Natural killer cell (primary cell): Measurements from ENCODE around the gene OR1I1. TPM values are rescaled to one million over a fixed set of nuclear protein-coding genes. Genes with fewer than 3 reads are reported as not detected.

Experiments used
- ATAC-seq, 3 donors: fragments of 150-1000 bp in 2 of 3; fragments of 200-7000 bp in 1 of 3; cut with Tn5 transposase; 1 replicate in 1 of 3; 2 replicates in 2 of 3; pipeline ENCODE4 v1.10.0; 2021; ENCODE audit warnings: mild to moderate bottlenecking in 2 of 3, moderate library complexity in 2 of 3
- DNase-seq, 2 donors: peaks; one replicate each; pipeline versions ENCODE4 v3.0.0 to v3.0.0-alpha.2; 2013 to 2021; ENCODE audit warnings: mixed read lengths in 1 of 2
- H3K27ac ChIP-seq: one replicate; pipeline ENCODE4 v1.5.1; 2013; ENCODE audit warnings: mild to moderate bottlenecking, low read length
- H3K27me3 ChIP-seq: one replicate; pipeline ENCODE4 v1.6.1; 2013; ENCODE audit warnings: low read length; ENCODE audit not compliant: control insufficient read depth, insufficient read depth
- H3K36me3 ChIP-seq: one replicate; pipeline ENCODE4 v1.6.1; 2013; ENCODE audit warnings: low read length; ENCODE audit not compliant: control insufficient read depth, insufficient read depth
- H3K4me1 ChIP-seq: one replicate; pipeline ENCODE4 v1.6.1; 2013; ENCODE audit warnings: low read length; ENCODE audit not compliant: control insufficient read depth, insufficient read depth
- H3K4me3 ChIP-seq: one replicate; pipeline ENCODE4 v1.5.1; 2013; ENCODE audit warnings: low read length
- H3K9me3 ChIP-seq: one replicate; pipeline ENCODE4 v1.6.1; 2013; ENCODE audit warnings: low read length; ENCODE audit not compliant: control insufficient read depth, insufficient read depth
- H3K27ac Mint-ChIP-seq, 2 donors: one replicate each; pipeline ENCODE4 v1.8.0; 2022; ENCODE audit warnings: mild to moderate bottlenecking in 2 of 2, mixed read lengths in 2 of 2, moderate library complexity in 1 of 2
- H3K27me3 Mint-ChIP-seq, 2 donors: one replicate each; pipeline ENCODE4 v1.8.0; 2022; ENCODE audit warnings: low read depth in 2 of 2, mixed read lengths in 2 of 2
- H3K36me3 Mint-ChIP-seq: one replicate; pipeline ENCODE4 v1.8.0; 2022; ENCODE audit warnings: mixed read lengths
- H3K4me1 Mint-ChIP-seq, 2 donors: one replicate each; pipeline ENCODE4 v1.8.0; 2022; ENCODE audit warnings: mixed read lengths in 2 of 2
- H3K4me3 Mint-ChIP-seq: one replicate; pipeline ENCODE4 v1.8.0; 2022; ENCODE audit warnings: mild to moderate bottlenecking, moderate library complexity, mixed read lengths
- H3K9me3 Mint-ChIP-seq, 2 donors: one replicate each; pipeline ENCODE4 v1.8.0; 2022; ENCODE audit warnings: mixed read lengths in 2 of 2
- WGBS: methylation state at CpG from one replicate; pipeline ENCODE4 v1.1.7; 2013; ENCODE audit warnings: missing lambda C conversion rate; ENCODE audit not compliant: insufficient coverage; 5-methylcytosine and 5-hydroxymethylcytosine counted together
- intact Hi-C: fragments of 100-400 bp; cut with micrococcal nuclease; formaldehyde crosslinking; loops from one replicate; pipeline ENCODE4 v1.14.2; 2022
- total RNA-seq, 4 donors: library from RNA; stranded (reverse); fragments of 120-200 nt in 1 of 4; gene quantifications; one replicate each; pipeline versions ENCODE4 v1.2.3 to v1.2.4, GENCODE V29; 2013 to 2022
- TF ChIP-seq, protein P1 (sequence below): fragments of 200-600 bp; IDR thresholded peaks from one replicate; pipeline ENCODE4 v1.8.0; 2022; ENCODE audit warnings: antibody characterized with exemption

Gene OR1I1
- total RNA-seq, 3 donors from 2014 or later (not counting 1 experiment from before 2014, with no cell fraction given): not detected

DNA sequence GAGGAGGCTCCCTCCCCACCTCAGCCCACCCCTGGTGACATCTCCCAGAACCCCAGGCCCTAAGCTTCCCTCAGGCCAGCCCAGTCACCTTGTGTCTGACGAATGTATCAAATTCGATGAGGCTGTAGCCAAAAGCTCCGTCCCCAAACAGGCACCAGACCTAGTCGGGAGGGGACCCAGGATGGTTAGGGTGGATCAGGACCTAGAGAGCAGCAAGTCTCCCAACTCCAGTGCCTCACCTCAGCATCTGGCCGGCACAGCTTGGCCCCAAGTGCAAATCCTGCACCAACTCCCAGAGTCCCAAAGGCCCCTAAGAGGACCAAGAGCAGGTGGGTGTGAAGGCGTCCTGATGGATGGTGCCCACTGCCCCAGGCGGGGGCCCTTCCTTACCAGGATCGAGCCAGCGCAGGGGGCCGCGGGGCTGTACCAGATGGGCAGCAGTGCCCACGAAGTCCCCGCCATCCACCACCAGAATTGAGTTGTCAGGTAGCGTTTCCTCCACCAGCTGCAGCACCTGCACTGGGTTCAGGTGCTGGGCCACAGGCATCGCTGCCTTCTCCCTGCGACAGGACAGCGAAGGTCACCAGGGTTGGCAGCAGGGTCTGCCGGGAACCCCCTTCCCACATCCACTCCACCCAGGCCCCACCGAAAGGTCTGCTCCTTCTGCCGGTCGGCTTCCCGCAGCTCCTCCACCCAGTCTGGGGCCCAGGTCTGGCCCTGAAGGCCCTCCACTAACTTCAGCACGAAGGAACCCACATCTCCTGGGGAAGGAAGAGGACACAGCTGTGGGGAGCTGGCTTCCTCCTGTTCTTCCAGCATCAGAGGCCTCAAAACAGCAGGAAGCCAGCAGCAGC lies 34.0 kb downstream of the OR1I1 start:
- Histone ChIP-seq H3K4me1 (no peaks in the 10 kb centered on the region), H3K4me3 (no peak overlapping the region), H3K36me3 (peaks cover 54% of the 10 kb centered on the region), H3K27ac (no peak overlapping the region), H3K9me3 (no peaks in the 10 kb centered on the region), H3K27me3 (no peaks in the 10 kb centered on the region)
- Mint-ChIP-seq H3K27ac (no peak overlapping the region), H3K4me1 (no peaks in the 10 kb centered on the region), H3K4me3 (no peak overlapping the region), H3K36me3 (no peaks in the 10 kb centered on the region), H3K27me3 (no peaks in the 10 kb centered on the region), H3K9me3 (no peaks in the 10 kb centered on the region)
- no peak for ATAC-seq
- intact Hi-C loops: no loop called here
- 70% methylated on average over 23 of the region's 23 CpGs for WGBS
- TF ChIP-seq, protein P1, sequence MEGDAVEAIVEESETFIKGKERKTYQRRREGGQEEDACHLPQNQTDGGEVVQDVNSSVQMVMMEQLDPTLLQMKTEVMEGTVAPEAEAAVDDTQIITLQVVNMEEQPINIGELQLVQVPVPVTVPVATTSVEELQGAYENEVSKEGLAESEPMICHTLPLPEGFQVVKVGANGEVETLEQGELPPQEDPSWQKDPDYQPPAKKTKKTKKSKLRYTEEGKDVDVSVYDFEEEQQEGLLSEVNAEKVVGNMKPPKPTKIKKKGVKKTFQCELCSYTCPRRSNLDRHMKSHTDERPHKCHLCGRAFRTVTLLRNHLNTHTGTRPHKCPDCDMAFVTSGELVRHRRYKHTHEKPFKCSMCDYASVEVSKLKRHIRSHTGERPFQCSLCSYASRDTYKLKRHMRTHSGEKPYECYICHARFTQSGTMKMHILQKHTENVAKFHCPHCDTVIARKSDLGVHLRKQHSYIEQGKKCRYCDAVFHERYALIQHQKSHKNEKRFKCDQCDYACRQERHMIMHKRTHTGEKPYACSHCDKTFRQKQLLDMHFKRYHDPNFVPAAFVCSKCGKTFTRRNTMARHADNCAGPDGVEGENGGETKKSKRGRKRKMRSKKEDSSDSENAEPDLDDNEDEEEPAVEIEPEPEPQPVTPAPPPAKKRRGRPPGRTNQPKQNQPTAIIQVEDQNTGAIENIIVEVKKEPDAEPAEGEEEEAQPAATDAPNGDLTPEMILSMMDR: no peak
- no peak for DNase-seq

GRCh38 chr19:15116856-15117255 lies 34.8 kb downstream of the OR1I1 start:
- Histone ChIP-seq H3K36me3 (peaks cover 54% of the 10 kb centered on the region), H3K27me3 (no peaks in the 10 kb centered on the region), H3K27ac (no peak overlapping the region), H3K4me3 (no peak overlapping the region), H3K9me3 (no peaks in the 10 kb centered on the region), H3K4me1 (no peaks in the 10 kb centered on the region)
- Mint-ChIP-seq H3K4me3 (no peak overlapping the region), H3K27me3 (no peaks in the 10 kb centered on the region), H3K27ac (no peak overlapping the region), H3K4me1 (no peaks in the 10 kb centered on the region), H3K36me3 (no peaks in the 10 kb centered on the region), H3K9me3 (no peaks in the 10 kb centered on the region)
- ATAC-seq: no peak
- no peak for DNase-seq
- intact Hi-C loops: no loop called here
- 90% methylated on average over 12 of the region's 12 CpGs for whole genome bisulfite sequencing
- TF ChIP-seq, protein P1: no peak

GRCh38 chr19:15118248-15118647 lies 36.2 kb downstream of the OR1I1 start:
- Histone ChIP-seq H3K9me3 (no peaks in the 10 kb centered on the region), H3K27me3 (no peaks in the 10 kb centered on the region), H3K4me1 (no peaks in the 10 kb centered on the region), H3K4me3 (no peak overlapping the region), H3K36me3 (peaks cover 56% of the 10 kb centered on the region), H3K27ac (no peak overlapping the region)
- Mint-ChIP-seq H3K27ac (no peak overlapping the region), H3K9me3 (no peaks in the 10 kb centered on the region), H3K4me1 (no peaks in the 10 kb centered on the region), H3K27me3 (no peaks in the 10 kb centered on the region), H3K4me3 (no peak overlapping the region), H3K36me3 (no peaks in the 10 kb centered on the region)
- WGBS: 97% methylated on average over 2 of the region's 2 CpGs
- ATAC-seq: no peak
- no peak for DNase-seq
- TF ChIP-seq, protein P1: no peak
- intact Hi-C loops: no loop called here
